Measurements from ENCODE around the gene PILRA. TPM values are rescaled to one million over a fixed set of nuclear protein-coding genes. Genes with fewer than 3 reads are reported as not detected.
A peak's percentile ranks its signal among the peaks of the same experiment; 100 is the strongest.

The PILRA gene
- total and polyA plus RNA-seq, 4 donors, result 1.5 to 3.5 (median 3.1) TPM

GRCh38 chr7:100443096-100443840 lies 70.0 kb downstream of the PILRA start (continued):
- TF ChIP-seq SP1 (IDR thresholded peaks at IDR 0.05), result no peak
- no peak for TF ChIP-seq RXRA (IDR thresholded peaks at IDR 0.05)
- TF ChIP-seq HNF4G (IDR thresholded peaks at IDR 0.05), result no peak

- TF ChIP-seq REST (IDR thresholded peaks at IDR 0.05) (peak; percentile 69), HNF4A (conservative IDR thresholded peaks at IDR 0.05) (peak; percentile 80 to 81), ATF3 (IDR thresholded peaks at IDR 0.05) (no peak), GABPA (IDR thresholded peaks at IDR 0.05 in 1 of 2, conservative IDR thresholded peaks at IDR 0.05 in 1 of 2) (peak in 1 of 2 donors; percentile 43), ZBTB33 (IDR thresholded peaks at IDR 0.05) (no peak), RAD21 (IDR thresholded peaks at IDR 0.05) (no peak), EGR1 (IDR thresholded peaks at IDR 0.05; ENCODE audit: low read depth in 2 of 2) (no peak), RXRA (IDR thresholded peaks at IDR 0.05) (peak; percentile 98), CTCF (IDR thresholded peaks at IDR 0.05; ENCODE audit: low read depth, low read length, missing input control) (no peak), FOXA1 (IDR thresholded peaks at IDR 0.05) (no peak), HNF4G (IDR thresholded peaks at IDR 0.05) (peak; percentile 20), NR2F2 (IDR thresholded peaks at IDR 0.05) (peak; percentile 100), JUND (IDR thresholded peaks at IDR 0.05) (peak; percentile 93 to 96), SP1 (IDR thresholded peaks at IDR 0.05) (peak; percentile 78), FOXA2 (IDR thresholded peaks at IDR 0.05) (peak; percentile 8), MAX (IDR thresholded peaks at IDR 0.05) (peak; percentile 86), YY1 (IDR thresholded peaks at IDR 0.05) (peak; percentile 56), TAF1 (conservative IDR thresholded peaks at IDR 0.05) (no peak)
- Histone ChIP-seq H3K27ac (ENCODE audit: low read depth in 1 of 2, low read length in 2 of 2) (peak overlapping the region; percentile 58 to 82), H3K9ac (ENCODE audit: low read depth in 1 of 2, low read length in 2 of 2) (no peak overlapping the region), H3K27me3 (ENCODE audit: control insufficient read depth in 4 of 4, insufficient read depth in 4 of 4, low read length in 3 of 4) (no peaks in the 10 kb centered on the region), H3K4me1 (ENCODE audit: control insufficient read depth in 4 of 4, insufficient read depth in 4 of 4, low read length in 3 of 4) (peaks cover 5 to 16% (median 13%) of the 10 kb centered on the region in 4 donors), H3K9me3 (ENCODE audit: control insufficient read depth in 4 of 4, low read length in 3 of 4) (no peaks in the 10 kb centered on the region), H3K4me3 (ENCODE audit: low read depth in 1 of 3, low read length in 3 of 3) (no peak overlapping the region), H3K36me3 (ENCODE audit: control insufficient read depth in 4 of 4, insufficient read depth in 3 of 4, low read depth in 1 of 4, low read length in 3 of 4) (no peaks in the 10 kb centered on the region)
- no peak for DNase-seq (ENCODE audit: low spot score)
- WGBS, result 38% methylated on average over 14 of the region's 14 CpGs
Observed at GRCh38 chr7:100444311-100445278, 71.3 kb downstream of the PILRA start.
